Stromal cell of bone marrow (primary cell): ENCODE data around the gene SMIM10L1.

ENCODE experiments used
- DNase-seq: peaks from one replicate; pipeline ENCODE4 v3.0.0-alpha.2; 2012; ENCODE audit warnings: low read depth

Gene SMIM10L1

GRCh38 chr12:11171145-11171968 lies at the start of gene SMIM10L1:
Gene SMIM10L1 (plus strand): TSS chr12:11171194. CDS start chr12:11171357, 163 bp downstream.
- peak; percentile 92 for DNase-seq

- no peak for DNase-seq
These were observed 40.6 kb upstream of the SMIM10L1 start for GRCh38 chr12:11130382-11130781.

GRCh38 chr12:11130999-11131398 lies 40.0 kb upstream of the SMIM10L1 start:
- no peak for DNase-seq

GRCh38 chr12:11133162-11133561 lies 37.8 kb upstream of the SMIM10L1 start:
- no peak for DNase-seq

- no peak for DNase-seq
These were observed 37.2 kb upstream of the SMIM10L1 start for GRCh38 chr12:11133816-11134215.

- DNase-seq: no peak
These were observed 36.7 kb upstream of the SMIM10L1 start, which contains the start of gene TAS2R30 for GRCh38 chr12:11134305-11134704. Gene TAS2R30 (minus strand): TSS chr12:11134644. CDS start chr12:11134244, 400 bp downstream.

- no peak for DNase-seq
These were observed 34.9 kb upstream of the SMIM10L1 start for GRCh38 chr12:11136075-11136474.

- no peak for DNase-seq
These were observed 27.6 kb upstream of the SMIM10L1 start for GRCh38 chr12:11143352-11143751.

GRCh38 chr12:11144297-11144696 lies 26.7 kb upstream of the SMIM10L1 start:
- no peak for DNase-seq

GRCh38 chr12:11147420-11147819 lies 23.6 kb upstream of the SMIM10L1 start:
- no peak for DNase-seq

- DNase-seq: no peak
These were observed 20.2 kb upstream of the SMIM10L1 start for GRCh38 chr12:11150832-11151231.

- no peak for DNase-seq
These were observed 18.3 kb upstream of the SMIM10L1 start for GRCh38 chr12:11152725-11153124.

- no peak for DNase-seq
These were observed 16.5 kb upstream of the SMIM10L1 start for GRCh38 chr12:11154400-11154925.

- DNase-seq: no peak
These were observed 12.0 kb upstream of the SMIM10L1 start for GRCh38 chr12:11158885-11159444.

GRCh38 chr12:11162502-11162901 lies 8.5 kb upstream of the SMIM10L1 start:
- DNase-seq: no peak

GRCh38 chr12:11164384-11164783 lies 6.6 kb upstream of the SMIM10L1 start:
- no peak for DNase-seq

GRCh38 chr12:11166300-11166699 lies 4.7 kb upstream of the SMIM10L1 start:
- no peak for DNase-seq

- DNase-seq: no peak
These were observed 217 bp upstream of the SMIM10L1 start for GRCh38 chr12:11170810-11171144.

GRCh38 chr12:11171969-11172675 lies 1.1 kb downstream of the SMIM10L1 start:
- no peak for DNase-seq

GRCh38 chr12:11174022-11174421 lies 3.0 kb downstream of the SMIM10L1 start:
- no peak for DNase-seq

GRCh38 chr12:11178250-11178649 lies 7.3 kb downstream of the SMIM10L1 start:
- no peak for DNase-seq

GRCh38 chr12:11182529-11182928 lies 11.5 kb downstream of the SMIM10L1 start:
- DNase-seq: no peak

- DNase-seq: no peak
These were observed 12.0 kb downstream of the SMIM10L1 start for GRCh38 chr12:11183011-11183410.
